Left hindlimb (tissue), 1 donor: ENCODE measurements around the gene PRKCH.

Source experiments
- DNase-seq: peaks from one replicate; pipeline ENCODE4 v3.0.0-alpha.2; 2018

PRKCH gene

DNA sequence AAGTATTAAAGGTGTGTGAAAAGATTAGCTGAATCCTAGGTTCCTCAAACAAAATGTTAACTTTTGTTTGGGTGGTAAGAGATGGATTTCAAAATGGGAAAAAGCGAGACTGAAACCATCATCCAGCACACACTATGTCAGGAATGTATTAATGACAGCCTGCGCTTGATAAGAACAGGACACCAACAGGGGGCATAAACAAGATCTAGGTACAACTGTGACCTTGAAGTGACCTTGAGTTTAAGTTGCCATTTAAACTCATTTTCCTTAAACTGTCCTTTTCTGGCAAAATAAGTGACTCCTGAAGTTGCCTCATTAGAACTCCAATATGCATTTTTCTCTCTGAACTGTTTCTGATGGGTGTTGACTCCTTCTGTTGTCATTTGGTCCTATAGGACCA lies 17.1 kb downstream of the PRKCH start:
- DNase-seq, result no peak

DNA sequence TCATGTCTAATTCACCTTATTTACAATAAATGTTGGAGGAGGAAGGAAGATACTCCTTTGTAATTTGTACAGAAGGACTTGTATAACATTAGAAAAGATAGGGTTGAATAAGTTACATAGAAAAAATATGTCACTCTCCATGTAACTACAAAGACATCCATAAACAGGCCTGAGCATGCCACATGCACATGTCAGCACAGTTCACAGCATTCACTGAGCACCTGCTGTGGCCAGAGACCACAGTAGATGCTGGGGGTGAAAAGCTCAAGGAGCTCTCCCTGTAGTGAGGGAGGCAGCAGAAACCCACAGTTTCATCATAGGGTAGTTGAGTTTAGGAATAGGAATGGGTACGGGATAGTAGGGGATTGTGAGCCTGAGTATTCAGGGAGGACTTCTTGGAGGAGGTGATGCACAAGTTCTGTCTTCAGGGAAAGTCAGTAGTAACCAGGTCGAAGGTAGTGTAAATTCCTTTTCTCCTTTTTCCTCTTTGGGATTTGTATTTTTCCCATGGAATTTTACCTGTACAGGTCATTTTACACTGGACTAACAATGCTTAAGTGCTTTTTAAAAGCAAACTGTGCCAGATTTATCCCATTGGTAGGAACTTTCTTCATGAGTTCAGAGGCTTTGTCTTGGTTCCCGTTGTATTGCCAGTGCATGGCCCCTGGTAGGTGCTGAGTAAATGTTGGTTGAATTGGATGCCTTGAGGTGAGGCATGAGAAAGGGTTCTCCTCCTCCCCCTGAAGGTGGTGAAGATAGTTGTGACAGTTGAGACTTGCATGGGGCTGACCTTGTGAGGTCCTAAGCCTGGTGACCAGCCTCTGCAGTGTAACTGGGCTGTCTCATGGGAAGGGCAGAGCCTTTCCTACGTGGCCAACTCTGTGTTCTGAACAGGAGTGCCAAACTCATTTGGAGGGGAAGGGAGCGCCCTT lies 20.2 kb downstream of the PRKCH start:
- no peak for DNase-seq

DNA sequence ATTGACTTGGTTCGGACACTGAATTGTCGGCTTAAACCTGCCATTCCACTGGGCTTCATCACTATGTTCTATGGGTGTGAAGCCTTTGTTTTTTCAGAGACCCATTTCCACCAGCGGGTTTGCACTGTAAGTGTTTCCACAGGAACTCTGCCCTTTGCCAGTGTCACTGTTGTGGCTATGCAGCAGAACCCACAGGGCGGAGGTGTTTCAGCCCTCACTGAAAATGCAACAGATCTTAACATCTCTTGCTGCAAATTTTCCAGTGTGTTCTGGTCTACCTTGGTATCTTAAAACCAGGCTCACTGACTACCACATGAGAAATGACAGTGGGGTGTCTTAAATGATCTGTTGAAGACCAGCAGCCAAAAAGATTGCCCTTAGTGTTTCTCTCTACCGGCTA lies 21.1 kb downstream of the PRKCH start:
- DNase-seq, result no peak

DNA sequence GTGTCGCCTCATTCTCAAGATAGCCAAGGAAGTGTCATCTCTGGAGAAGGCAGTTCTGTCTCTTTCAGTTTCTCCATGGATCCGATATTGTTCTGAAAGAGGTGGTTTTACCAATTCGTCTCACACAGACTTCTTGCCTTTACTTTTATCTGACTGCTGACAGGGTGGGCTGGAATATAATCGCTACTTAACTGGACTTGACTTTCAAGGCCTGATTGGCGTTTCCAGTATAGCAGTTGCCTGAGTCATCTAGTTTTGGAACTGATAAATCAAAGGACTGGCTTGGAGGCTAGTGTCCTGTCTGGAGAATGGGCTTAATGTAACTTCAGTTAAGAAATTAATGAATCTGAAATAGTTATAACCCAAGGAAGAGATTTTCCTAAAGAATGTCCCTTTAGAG lies 21.6 kb downstream of the PRKCH start:
- no peak for DNase-seq

DNA sequence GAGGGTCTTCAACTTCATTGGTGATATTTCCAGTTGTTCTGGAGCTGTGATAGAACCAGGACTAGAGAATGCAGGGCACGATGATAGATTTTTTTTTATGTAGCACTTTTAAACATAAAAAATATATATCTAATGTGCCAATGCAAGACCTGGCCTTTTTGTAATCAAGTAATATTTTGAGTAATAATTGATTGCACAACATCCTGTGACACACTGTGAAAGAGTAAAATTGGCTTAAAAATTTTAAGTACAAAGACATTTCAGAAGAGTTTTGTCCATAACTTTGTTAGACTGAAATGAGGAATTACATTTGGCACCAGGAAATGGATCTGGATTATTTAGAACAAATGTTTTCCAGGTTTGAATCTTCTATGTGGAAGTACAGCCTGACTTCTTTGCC lies 22.1 kb downstream of the PRKCH start:
- DNase-seq, result no peak

- no peak for DNase-seq
These were observed 22.6 kb downstream of the PRKCH start for GRCh38 chr14:61343991-61344405.

GRCh38 chr14:61344437-61345150 lies 23.2 kb downstream of the PRKCH start:
- DNase-seq, result no peak

DNA sequence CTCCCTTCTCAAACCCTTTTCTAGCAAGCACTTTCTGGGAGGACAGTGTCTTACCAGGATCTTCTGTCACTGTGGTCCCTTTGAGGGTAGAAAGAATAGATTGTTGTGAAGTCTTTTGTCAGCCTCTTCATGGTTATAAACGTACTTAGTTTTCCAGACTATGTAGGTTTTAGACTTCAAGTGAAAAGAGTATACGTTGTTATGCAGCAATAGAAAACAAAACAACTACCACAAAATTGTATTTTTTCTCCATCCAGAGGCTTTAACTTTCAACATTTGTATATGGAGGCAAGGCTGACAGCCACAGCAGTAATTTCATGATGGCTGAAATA lies 23.7 kb downstream of the PRKCH start:
- DNase-seq, result no peak

DNA sequence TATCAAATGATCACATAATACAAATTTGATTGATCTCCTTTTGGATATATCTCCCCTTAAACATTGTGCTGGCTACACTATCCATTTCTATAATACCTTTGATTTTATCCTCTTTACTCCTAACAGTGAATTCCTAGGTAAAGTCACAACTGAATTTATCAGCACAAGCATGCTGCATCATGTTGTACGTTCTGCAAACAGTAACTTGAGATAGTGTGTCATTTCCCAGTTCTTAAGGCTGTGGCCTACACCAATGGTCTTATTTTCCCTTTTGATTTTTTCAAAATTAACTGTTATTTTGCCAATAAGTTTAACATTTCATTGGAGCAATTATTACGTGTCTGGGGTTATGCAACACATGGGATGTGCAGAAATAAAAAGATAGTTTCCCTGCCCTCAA lies 24.8 kb downstream of the PRKCH start:
- DNase-seq, result no peak

GRCh38 chr14:61346793-61347192 lies 25.4 kb downstream of the PRKCH start:
- DNase-seq, result no peak

DNA sequence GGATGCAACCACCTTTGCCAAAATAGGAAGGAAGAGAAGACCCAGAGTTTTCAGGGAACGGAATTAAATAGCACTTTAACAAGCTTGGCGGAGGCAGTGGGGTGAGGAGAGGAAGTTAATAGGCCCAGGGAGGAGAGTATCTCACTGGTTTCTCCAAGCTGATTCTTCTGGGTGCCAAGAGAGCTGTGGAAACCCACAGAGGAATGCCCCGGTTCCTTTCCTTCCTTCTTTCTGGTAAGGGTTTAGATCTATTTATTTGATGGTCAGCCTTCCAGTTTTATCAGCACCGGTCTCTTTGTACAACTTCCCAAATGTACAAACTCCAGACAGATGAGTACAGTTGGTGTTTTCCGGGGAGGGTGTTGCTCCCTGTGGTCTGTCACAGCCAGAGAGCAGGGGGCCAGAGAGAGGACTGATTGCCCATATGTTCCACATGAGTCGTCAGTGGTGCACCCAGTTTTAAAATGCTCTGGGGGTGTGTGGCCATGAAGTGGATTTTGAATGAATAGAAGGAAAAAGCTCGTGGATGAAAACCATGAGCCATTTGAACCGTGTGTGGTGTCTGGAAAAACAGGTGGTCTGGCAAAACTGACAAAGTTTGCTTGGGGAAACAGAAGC lies 26.6 kb downstream of the PRKCH start:
- DNase-seq, result no peak

DNA sequence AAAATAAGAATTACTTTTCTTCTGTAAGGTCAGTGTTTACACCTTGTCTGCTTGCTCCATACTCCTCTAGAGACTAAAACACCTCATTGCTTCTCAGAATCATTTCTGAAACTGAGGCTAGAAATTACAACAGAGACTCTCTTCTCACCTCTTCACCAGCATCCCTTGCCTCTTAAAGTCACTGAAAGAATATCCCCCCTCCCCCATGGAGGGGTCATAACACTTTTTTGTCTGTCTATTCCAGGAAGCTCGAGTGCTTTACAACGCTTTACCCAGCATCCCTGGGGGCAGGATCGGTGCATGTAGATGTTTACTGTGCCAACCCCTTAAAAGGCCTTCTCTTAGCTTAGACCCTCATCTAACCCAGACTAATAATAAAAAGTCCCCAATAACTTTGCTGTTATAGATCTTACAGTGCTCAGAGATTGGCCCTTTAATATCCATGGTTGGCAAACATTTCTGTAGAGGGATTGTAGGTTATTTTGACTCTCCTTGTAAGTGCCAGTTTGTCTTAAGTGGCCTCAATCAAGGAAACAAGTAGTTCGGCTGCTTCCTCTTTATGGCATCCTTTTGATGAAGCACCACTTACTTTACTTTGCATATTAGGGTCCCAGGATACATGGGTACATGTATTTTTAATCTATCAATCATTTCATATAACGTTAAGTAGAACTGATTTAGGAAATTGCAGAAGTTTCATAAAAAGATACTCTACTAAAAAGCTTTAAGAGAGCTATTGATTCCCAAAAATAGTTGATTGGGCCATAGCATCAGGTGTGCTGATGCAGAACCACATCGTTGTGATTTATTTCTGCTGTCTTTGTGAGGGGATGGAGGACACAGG lies 29.3 kb downstream of the PRKCH start:
- DNase-seq, result no peak

- DNase-seq, result no peak
These were observed 30.1 kb downstream of the PRKCH start for GRCh38 chr14:61351477-61351876.

- peak; percentile 58 for DNase-seq
These were observed 34.5 kb downstream of the PRKCH start for GRCh38 chr14:61355892-61356325.

GRCh38 chr14:61357123-61357522 lies 35.7 kb downstream of the PRKCH start:
- DNase-seq, result no peak

DNA sequence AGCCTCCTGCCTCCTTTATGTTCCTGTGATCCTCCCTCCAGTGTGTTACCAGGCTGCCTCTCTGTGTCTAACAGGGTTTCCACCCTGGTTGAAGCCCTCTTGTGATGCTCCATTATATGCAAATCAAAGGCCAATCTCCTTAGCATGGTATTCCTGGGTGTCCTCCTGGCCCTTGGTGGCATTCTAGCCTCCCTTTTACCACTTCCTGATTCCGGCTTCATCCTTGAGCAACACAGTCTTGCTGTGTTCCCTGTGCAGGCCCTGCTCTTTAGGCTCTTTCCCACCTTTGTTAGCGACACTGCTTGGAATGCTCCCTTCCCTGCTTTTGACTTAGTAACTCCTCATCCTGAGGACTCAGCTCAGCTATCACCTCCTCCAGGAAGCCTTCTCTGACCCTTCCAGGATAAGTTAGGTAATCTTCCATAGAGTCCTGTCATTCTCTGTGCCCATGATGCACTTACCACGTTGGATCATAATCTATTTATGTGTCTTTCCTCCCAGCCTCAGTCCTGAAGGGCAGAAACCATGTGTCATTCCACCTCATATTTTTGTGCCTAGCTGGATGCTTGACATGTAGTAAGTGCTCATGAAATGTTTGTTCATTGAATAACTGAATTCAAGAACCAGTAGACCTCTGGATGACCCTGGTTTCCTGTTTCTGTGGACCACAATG lies 37.3 kb downstream of the PRKCH start:
- DNase-seq, result no peak

DNA sequence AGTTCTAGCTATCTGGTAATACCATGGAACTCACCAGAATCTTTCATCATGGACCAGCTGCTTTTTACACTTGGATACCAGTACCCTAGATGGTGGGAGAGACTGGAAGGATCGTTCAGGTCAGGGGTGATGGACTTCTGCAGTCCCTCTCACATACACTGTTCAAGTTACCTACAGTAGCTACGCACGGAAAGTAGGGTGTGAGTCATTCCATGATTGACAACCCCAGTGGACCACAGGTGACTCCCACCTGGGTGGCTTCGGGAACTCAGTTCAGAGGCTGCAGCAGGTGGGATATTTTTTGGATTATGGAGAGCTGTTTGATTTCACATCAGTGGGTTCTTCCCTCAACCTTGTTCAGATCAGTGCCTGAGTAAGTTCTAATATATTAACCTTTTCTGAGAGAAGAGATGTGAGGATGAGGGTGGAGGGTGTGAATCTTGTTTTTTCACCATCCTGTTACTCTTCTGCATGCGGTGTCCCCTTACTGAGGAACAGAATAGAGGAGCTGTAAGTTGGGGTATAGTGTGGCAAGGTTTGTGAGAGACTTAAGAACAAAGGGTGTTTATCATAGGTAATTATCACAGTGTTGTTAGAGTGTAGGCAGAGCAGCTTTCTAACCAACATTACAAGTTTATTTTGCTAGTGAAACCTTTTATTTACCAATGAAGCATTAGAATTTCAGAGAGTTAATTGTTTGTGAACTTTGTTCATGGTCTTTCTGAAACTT lies 39.6 kb downstream of the PRKCH start:
- DNase-seq, result no peak

DNA sequence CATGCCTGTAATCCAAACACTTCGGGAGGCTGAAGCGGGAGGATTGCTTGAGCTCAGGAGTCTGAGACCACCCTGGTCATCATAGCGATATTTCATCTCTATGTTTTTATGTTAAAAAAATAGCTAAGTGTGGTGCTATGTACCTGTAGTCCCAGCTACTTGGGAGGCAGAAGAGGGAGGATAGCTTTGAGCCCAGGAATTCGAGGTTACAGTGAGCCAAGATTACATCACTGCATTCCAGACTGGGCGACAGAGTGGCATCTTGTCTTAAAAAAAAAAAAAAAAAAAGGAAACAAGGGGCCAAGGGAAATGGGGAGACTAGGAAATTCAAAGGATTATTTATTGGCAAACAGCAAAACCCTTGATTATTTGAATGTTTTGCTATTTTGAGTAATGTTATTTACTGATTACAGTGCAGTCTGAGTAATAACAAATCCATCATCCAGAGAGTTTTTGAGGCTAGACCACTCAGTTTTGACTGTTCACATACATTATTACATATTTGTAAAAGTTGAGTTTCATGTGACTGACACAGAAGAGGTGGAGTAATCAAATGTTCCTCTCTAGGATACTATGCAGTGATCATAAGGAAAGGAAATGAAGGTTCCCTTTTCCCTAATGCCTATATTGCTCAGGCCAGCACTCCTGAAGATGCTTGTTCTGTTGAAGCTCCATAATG lies 40.8 kb downstream of the PRKCH start:
- no peak for DNase-seq

DNA sequence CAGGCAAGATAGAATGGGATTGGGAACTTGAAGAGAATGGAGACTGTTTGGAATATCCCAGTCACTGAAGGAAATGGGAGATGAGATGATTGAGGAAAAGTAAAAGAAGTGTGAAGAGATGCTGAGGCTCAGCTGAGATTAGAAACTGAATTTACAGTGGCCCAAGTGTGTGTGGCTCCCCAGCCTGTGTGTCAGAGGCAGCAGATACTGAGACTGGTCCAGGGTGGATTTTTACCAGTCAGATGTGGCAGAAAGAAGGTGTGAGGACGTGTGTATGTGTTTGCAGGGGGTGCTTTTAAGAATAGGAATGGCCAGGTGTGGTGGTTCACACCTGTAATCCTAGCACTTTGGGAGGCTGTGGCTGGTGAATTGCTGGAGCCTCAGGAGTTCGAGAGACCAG lies 42.9 kb downstream of the PRKCH start:
- DNase-seq, result no peak

- DNase-seq, result no peak
These were observed 44.4 kb downstream of the PRKCH start for GRCh38 chr14:61365667-61366212.
